ENCODE measurements around the gene PANX1.

DNA sequence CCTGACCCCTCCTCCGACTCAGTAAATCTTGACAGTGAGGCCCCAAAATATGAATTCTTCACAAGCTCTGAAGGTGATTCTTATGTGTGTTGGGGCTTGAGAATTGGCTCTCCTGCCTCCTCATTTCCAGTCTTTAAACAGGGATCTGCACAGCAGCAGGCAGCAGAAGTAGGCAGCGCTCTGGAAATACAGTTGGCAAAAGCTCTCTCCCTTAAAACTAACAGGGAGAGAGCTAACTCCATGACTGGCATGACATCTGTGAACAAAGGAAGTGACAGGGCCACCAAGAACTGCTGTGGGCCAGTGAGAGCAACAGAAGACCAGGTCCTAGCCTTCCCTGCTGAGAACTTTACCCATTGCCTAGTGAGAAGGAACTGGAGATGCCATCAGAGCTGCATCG lies 70.1 kb downstream of the PANX1 start:
- TF ChIP-seq, protein P1, sequence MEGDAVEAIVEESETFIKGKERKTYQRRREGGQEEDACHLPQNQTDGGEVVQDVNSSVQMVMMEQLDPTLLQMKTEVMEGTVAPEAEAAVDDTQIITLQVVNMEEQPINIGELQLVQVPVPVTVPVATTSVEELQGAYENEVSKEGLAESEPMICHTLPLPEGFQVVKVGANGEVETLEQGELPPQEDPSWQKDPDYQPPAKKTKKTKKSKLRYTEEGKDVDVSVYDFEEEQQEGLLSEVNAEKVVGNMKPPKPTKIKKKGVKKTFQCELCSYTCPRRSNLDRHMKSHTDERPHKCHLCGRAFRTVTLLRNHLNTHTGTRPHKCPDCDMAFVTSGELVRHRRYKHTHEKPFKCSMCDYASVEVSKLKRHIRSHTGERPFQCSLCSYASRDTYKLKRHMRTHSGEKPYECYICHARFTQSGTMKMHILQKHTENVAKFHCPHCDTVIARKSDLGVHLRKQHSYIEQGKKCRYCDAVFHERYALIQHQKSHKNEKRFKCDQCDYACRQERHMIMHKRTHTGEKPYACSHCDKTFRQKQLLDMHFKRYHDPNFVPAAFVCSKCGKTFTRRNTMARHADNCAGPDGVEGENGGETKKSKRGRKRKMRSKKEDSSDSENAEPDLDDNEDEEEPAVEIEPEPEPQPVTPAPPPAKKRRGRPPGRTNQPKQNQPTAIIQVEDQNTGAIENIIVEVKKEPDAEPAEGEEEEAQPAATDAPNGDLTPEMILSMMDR (IDR thresholded peaks at IDR 0.05 in 2 of 3, conservative IDR thresholded peaks at IDR 0.05 in 1 of 3; ENCODE audit: borderline replicate concordance in 1 of 3, insufficient read depth in 1 of 3, low read depth in 2 of 3, low read length in 2 of 3) = no peak
- TF ChIP-seq YY1 (IDR thresholded peaks at IDR 0.05; ENCODE audit: extremely low read depth, insufficient replicate concordance, low read depth, low read length) = no peak
- TF ChIP-seq POLR2AphosphoS5 (IDR thresholded peaks at IDR 0.05; ENCODE audit: low read depth, low read length) = no peak
- no peak for TF ChIP-seq POLR2A (IDR thresholded peaks at IDR 0.05; ENCODE audit: borderline replicate concordance, extremely low read depth, insufficient read depth, insufficient read length)
- no peak for TF ChIP-seq RAD21 (IDR thresholded peaks at IDR 0.05; ENCODE audit: low read depth)
- TF ChIP-seq, protein P2, sequence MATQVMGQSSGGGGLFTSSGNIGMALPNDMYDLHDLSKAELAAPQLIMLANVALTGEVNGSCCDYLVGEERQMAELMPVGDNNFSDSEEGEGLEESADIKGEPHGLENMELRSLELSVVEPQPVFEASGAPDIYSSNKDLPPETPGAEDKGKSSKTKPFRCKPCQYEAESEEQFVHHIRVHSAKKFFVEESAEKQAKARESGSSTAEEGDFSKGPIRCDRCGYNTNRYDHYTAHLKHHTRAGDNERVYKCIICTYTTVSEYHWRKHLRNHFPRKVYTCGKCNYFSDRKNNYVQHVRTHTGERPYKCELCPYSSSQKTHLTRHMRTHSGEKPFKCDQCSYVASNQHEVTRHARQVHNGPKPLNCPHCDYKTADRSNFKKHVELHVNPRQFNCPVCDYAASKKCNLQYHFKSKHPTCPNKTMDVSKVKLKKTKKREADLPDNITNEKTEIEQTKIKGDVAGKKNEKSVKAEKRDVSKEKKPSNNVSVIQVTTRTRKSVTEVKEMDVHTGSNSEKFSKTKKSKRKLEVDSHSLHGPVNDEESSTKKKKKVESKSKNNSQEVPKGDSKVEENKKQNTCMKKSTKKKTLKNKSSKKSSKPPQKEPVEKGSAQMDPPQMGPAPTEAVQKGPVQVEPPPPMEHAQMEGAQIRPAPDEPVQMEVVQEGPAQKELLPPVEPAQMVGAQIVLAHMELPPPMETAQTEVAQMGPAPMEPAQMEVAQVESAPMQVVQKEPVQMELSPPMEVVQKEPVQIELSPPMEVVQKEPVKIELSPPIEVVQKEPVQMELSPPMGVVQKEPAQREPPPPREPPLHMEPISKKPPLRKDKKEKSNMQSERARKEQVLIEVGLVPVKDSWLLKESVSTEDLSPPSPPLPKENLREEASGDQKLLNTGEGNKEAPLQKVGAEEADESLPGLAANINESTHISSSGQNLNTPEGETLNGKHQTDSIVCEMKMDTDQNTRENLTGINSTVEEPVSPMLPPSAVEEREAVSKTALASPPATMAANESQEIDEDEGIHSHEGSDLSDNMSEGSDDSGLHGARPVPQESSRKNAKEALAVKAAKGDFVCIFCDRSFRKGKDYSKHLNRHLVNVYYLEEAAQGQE (IDR thresholded peaks at IDR 0.05; ENCODE audit: low read depth) = no peak
- TF ChIP-seq, protein P3, sequence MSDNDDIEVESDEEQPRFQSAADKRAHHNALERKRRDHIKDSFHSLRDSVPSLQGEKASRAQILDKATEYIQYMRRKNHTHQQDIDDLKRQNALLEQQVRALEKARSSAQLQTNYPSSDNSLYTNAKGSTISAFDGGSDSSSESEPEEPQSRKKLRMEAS (IDR thresholded peaks at IDR 0.05) = no peak
- no peak for TF ChIP-seq EZH2phosphoT487 (IDR thresholded peaks at IDR 0.05; ENCODE audit: borderline replicate concordance)
- TF ChIP-seq, protein P4, sequence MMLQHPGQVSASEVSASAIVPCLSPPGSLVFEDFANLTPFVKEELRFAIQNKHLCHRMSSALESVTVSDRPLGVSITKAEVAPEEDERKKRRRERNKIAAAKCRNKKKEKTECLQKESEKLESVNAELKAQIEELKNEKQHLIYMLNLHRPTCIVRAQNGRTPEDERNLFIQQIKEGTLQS (IDR thresholded peaks at IDR 0.05) = no peak
- no peak for TF ChIP-seq EZH2 (IDR thresholded peaks at IDR 0.05)
- no peak for TF ChIP-seq EGR1 (IDR thresholded peaks at IDR 0.05; ENCODE audit: low read depth)
- TF ChIP-seq ELF1 (IDR thresholded peaks at IDR 0.05; ENCODE audit: borderline replicate concordance, low read depth) = no peak
- TF ChIP-seq SRF (IDR thresholded peaks at IDR 0.05; ENCODE audit: low read depth) = no peak

Measured in HCT116 (cell line).